GM21367 (cell line): Measurements from ENCODE around the gene GSN.
A peak's percentile ranks its signal among the peaks of the same experiment; 100 is the strongest.

Source experiments
- ATAC-seq: cut with Tn5 transposase; IDR thresholded peaks from one replicate; pipeline ENCODE4 v1.9.1; 2021; ENCODE audit not compliant: unreplicated experiment

The GSN gene

GRCh38 chr9:121348221-121348620, 80.3 kb downstream of the GSN start:
- ATAC-seq: no peak

- no peak for ATAC-seq
These were observed 81.0 kb downstream of the GSN start for GRCh38 chr9:121349009-121349408.

- ATAC-seq: no peak
These were observed 82.1 kb downstream of the GSN start for GRCh38 chr9:121350036-121350435.

GRCh38 chr9:121350993-121351561, 83.1 kb downstream of the GSN start:
- ATAC-seq: no peak

- peak; percentile 96 for ATAC-seq
These were observed 85.5 kb downstream of the GSN start for GRCh38 chr9:121353241-121354061.

- ATAC-seq: no peak
These were observed 86.2 kb downstream of the GSN start for GRCh38 chr9:121354141-121354540.

GRCh38 chr9:121354762-121355161, 86.8 kb downstream of the GSN start:
- ATAC-seq: no peak

- no peak for ATAC-seq
These were observed 89.0 kb downstream of the GSN start for GRCh38 chr9:121357011-121357410.

- no peak for ATAC-seq
These were observed 90.8 kb downstream of the GSN start for GRCh38 chr9:121358751-121359150.

- no peak for ATAC-seq
These were observed 91.7 kb downstream of the GSN start for GRCh38 chr9:121359351-121360294.

GRCh38 chr9:121360601-121361374, 92.8 kb downstream of the GSN start:
- ATAC-seq: no peak

- no peak for ATAC-seq
These were observed 95.1 kb downstream of the GSN start for GRCh38 chr9:121362813-121363621.

GRCh38 chr9:121363622-121363961, 95.6 kb downstream of the GSN start:
- no peak for ATAC-seq

GRCh38 chr9:121364077-121364476, 96.1 kb downstream of the GSN start:
- ATAC-seq: no peak

- ATAC-seq: no peak
These were observed 96.9 kb downstream of the GSN start for GRCh38 chr9:121364886-121365285.

GRCh38 chr9:121365564-121365963, 97.6 kb downstream of the GSN start:
- no peak for ATAC-seq

- ATAC-seq: no peak
These were observed 98.7 kb downstream of the GSN start for GRCh38 chr9:121366611-121367192.

- ATAC-seq: no peak
These were observed 99.6 kb downstream of the GSN start for GRCh38 chr9:121367306-121368137.

GRCh38 chr9:121368138-121368522, 100.2 kb downstream of the GSN start:
- no peak for ATAC-seq
